Ishikawa (cell line): ENCODE measurements around the gene ELMO1.

Experiments
- CEBPB ChIP-seq: IDR thresholded peaks from 2 replicates; pipeline ENCODE4 v1.6.1; 2012
- CREB1 ChIP-seq: IDR thresholded peaks from 2 replicates; pipeline ENCODE4 v1.6.1; 2012; ENCODE audit warnings: low read depth
- EGR1 ChIP-seq: IDR thresholded peaks from 2 replicates; pipeline ENCODE4 v1.6.1; 2012
- EP300 ChIP-seq: IDR thresholded peaks from 2 replicates; pipeline ENCODE4 v1.6.1; 2012; ENCODE audit warnings: borderline replicate concordance
- FOXM1 ChIP-seq: IDR thresholded peaks from 2 replicates; pipeline ENCODE4 v1.6.1; 2012; ENCODE audit warnings: low read depth, borderline replicate concordance
- NFIC ChIP-seq: IDR thresholded peaks from 2 replicates; pipeline ENCODE4 v1.6.1; 2012
- RAD21 ChIP-seq: IDR thresholded peaks from 2 replicates; pipeline ENCODE4 v1.6.1; 2012; ENCODE audit warnings: low read depth
- TAF1 ChIP-seq: IDR thresholded peaks from 2 replicates; pipeline ENCODE4 v1.6.1; 2012; ENCODE audit warnings: low read depth, mild to moderate bottlenecking
- TCF12 ChIP-seq: IDR thresholded peaks from 2 replicates; pipeline ENCODE4 v1.6.1; 2012; ENCODE audit warnings: low read depth
- TEAD4 ChIP-seq: IDR thresholded peaks from 2 replicates; pipeline ENCODE4 v1.6.1; 2012
- YY1 ChIP-seq: IDR thresholded peaks from 2 replicates; pipeline ENCODE4 v1.6.1; 2012; ENCODE audit warnings: low read depth
- ZBTB7A ChIP-seq: IDR thresholded peaks from 2 replicates; pipeline ENCODE4 v1.6.1; 2012; ENCODE audit warnings: low read depth
- TF ChIP-seq, protein P1 (sequence below): IDR thresholded peaks from 2 replicates; pipeline ENCODE4 v1.6.1; 2012
- TF ChIP-seq, protein P2 (sequence below): IDR thresholded peaks from 2 replicates; pipeline ENCODE4 v1.6.1; 2012; ENCODE audit warnings: low read depth, mild to moderate bottlenecking

DNA sequence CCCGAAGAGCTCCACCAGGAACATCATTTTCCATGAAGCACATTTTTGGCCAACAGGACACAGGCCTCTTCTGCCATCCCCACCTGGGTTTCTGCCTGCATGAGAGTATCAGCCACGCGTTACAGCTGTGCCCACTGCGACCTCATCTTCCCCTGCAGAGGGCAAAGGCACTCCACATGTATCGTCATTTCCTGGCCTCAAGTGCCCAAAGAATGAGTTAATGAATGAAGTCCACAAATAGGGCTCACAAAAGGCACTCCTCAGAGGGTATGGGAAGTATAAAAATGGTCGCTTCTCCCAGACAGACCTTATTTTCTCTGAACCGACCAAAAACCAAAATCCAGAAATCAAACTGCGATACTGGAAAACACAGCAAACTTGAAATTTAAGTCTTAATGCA lies 18.5 kb downstream of the ELMO1 start:
- TF ChIP-seq CEBPB (no peak), RAD21 (no peak), EP300 (no peak), TEAD4 (no peak), TAF1 (no peak), TCF12 (no peak), NFIC (no peak), FOXM1 (no peak), YY1 (no peak), ZBTB7A (no peak), CREB1 (no peak), EGR1 (no peak)
- TF ChIP-seq, protein P1, sequence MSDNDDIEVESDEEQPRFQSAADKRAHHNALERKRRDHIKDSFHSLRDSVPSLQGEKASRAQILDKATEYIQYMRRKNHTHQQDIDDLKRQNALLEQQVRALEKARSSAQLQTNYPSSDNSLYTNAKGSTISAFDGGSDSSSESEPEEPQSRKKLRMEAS = no peak
- TF ChIP-seq, protein P2, sequence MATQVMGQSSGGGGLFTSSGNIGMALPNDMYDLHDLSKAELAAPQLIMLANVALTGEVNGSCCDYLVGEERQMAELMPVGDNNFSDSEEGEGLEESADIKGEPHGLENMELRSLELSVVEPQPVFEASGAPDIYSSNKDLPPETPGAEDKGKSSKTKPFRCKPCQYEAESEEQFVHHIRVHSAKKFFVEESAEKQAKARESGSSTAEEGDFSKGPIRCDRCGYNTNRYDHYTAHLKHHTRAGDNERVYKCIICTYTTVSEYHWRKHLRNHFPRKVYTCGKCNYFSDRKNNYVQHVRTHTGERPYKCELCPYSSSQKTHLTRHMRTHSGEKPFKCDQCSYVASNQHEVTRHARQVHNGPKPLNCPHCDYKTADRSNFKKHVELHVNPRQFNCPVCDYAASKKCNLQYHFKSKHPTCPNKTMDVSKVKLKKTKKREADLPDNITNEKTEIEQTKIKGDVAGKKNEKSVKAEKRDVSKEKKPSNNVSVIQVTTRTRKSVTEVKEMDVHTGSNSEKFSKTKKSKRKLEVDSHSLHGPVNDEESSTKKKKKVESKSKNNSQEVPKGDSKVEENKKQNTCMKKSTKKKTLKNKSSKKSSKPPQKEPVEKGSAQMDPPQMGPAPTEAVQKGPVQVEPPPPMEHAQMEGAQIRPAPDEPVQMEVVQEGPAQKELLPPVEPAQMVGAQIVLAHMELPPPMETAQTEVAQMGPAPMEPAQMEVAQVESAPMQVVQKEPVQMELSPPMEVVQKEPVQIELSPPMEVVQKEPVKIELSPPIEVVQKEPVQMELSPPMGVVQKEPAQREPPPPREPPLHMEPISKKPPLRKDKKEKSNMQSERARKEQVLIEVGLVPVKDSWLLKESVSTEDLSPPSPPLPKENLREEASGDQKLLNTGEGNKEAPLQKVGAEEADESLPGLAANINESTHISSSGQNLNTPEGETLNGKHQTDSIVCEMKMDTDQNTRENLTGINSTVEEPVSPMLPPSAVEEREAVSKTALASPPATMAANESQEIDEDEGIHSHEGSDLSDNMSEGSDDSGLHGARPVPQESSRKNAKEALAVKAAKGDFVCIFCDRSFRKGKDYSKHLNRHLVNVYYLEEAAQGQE = no peak
